ENCODE results near the gene MED22.

MED22 gene

DNA sequence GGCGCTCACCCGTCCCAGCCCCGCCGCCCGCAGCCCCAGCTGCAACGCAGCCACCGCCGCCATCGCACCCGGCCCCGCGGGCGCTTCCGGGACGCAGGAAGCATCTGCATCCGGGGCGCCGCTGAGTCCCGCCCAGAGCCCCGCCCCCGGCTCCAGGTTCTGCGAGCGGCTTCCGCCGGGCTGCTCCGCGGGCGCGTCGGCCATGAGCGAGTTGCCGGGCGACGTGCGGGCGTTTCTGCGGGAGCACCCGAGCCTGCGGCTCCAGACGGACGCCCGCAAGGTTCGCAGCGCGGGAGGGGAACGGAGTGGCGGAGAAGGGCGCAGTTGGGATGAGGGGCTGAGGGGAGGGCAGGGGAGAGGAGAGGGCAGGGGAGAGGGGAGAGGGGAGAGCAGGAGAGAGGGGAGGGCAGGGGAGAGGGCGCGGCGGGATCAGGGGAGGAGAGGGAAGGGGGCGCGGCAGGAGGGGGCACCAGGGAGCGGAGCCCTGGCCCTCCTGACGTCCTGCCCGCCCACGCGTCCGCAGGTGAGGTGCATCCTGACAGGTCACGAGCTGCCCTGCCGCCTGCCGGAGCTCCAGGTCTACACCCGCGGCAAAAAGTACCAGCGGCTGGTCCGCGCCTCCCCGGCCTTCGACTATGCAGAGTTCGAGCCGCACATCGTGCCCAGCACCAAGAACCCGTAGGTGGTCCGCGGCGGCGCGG, 8.6 kb upstream of the MED22 start, which contains the start of the genes SURF1 and SURF2:
Gene SURF1 (minus strand): TSS at position 97 of the 701 bp plus-strand sequence. CDS start 34 bp downstream, at position 63.
Gene SURF2 (plus strand): TSS at position 160 of the 701 bp plus-strand sequence. CDS start 43 bp downstream, at position 203.
- DNase-seq = peak; percentile 70

DNA sequence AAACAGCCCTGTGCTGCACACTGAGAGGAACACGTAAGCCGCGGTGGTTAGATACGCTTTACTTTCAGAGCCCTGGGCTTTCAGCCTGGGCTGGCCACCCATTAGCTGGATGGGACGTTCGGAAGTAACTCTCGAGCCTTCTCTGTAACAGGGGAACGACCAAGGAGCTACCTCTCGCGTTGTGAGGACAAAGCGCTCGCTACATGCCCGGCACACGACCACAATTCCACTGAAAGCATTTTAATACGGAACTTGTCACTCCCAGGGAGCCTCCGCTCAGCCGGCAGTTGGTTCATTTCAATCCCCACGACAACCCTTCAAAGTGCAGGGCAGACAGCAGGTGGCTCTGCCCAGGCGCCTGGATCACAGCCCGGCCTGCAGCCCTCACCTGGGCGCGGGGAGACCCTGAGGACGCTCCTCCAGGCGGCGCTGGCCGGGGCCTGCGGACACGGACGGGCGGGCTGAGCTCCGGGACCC, 8.0 kb upstream of the MED22 start:
- DNase-seq = no peak

DNA sequence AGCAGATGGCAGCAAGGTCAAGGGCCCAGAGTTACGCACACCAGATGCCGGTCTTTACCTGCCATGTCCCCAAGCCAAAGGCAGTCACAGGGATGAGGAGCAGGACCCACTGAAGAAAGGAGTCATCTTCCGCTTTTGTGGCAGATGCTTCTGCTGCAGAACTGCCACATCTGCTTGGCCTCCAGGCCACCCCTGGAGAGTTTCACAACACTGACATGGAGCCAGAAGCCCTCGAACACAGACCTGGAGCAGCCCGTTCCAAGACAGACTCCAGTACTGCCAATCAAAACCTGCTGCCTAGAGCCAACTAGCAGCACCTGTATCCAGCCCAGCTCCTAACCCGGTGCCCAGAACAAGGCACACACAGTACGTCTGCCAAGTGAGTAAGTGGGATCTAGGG, 6.8 kb upstream of the MED22 start:
- DNase-seq = no peak

DNA sequence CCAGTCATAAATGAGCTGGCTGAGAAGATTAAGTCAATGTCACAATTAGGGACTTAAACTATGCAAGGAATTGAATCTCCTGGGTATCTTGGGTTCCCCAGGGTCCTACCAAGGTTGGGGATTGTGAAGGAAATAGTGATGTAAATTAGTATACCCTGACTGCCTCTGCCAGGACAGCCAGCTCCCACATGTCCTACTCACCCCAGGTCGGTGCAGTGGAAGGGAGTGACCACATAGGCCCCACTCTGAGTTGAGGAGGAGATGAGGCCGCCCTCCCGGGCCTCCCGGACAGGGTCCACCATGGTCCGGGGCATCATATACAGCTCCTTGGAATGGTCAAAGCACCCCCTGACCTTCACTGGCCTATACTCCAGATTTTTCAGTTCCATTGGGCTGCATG, 5.6 kb upstream of the MED22 start:
- no peak for DNase-seq

DNA sequence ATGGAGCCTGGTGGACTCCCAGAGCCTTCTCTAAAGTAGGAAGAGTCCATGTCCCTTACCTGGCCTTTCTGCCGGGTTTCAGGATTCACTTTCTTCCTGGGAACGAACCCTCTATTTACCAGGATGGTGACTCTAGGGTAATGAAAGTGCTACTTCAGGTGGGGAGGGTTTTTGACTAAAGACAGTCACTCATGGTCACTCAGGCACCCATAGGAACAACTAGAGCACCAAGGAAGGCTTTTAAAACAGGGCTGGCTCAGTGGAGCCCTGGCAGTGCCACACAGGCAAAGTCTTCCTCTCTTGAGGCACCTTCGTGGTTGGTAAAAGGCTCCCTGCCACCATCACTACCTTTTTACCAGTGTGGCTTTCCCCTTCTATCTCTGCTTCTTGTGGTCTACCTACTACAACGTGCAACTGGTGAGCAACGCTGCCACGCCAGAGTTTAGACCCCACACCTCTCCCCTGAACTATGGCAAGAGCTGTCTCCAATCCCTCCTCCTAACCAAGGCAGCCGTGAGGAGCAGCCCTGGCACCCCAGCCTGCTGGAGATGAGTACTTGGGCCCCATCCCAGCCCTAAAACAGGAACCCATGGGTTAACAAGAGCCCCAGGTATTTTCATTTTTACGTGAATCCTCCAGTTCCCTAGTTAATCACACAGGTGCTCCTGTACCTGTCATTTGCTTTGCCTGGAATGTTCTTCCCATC, 4.9 kb upstream of the MED22 start:
- DNase-seq = no peak

DNA sequence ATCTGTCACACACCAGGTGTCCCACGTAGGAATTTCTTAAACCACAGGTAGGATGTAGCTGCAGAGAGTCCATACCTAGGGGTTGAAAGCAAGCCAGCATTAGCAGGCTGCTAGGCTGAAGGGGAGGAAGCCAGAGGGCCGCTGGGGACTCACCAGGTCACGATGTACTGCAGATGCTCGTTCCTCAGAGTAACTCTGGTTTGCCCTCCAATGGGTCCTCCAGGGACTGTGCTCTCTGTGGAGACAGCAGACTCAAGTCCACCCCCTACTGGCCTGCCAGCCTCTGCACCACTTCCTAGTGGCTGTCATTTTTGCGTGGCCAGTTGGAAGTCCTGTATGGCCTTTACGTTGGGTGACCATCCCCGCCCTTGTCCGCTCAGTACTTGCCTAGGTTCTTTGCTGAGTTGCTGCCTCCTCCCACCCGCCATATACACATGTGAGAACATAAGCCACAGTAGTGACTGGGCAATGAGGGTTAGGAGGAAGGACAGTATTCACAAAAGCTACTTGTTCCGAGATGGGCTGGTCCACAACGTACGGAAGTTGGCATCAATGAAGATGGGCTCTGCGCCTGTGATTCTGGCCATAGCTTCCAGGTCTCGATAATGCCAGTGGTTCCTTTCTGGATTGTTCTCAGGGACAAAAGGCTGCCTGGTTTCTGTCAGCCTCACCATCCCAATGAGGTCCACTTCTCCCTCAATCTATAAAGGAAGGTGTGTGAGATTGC, 4.1 kb upstream of the MED22 start:
- no peak for DNase-seq

DNA sequence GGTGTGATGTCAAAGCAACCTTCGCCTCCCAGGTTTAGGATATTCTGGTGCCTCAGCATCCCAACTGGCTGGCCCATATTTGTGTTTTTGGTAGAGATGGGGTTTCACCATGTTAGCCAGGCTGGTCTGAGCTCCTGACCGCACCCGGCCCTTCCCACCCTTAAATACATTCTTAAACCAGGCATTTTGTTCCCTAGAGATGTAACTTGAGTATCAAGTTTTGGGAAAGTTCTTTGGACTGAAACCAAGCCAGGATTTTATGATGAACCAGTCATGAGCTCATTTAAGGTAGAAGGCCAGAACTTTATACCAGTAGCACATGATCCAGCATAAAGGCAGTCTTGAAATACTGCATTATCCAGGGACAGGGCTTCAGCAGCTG, 3.6 kb upstream of the MED22 start:
- no peak for DNase-seq

DNA sequence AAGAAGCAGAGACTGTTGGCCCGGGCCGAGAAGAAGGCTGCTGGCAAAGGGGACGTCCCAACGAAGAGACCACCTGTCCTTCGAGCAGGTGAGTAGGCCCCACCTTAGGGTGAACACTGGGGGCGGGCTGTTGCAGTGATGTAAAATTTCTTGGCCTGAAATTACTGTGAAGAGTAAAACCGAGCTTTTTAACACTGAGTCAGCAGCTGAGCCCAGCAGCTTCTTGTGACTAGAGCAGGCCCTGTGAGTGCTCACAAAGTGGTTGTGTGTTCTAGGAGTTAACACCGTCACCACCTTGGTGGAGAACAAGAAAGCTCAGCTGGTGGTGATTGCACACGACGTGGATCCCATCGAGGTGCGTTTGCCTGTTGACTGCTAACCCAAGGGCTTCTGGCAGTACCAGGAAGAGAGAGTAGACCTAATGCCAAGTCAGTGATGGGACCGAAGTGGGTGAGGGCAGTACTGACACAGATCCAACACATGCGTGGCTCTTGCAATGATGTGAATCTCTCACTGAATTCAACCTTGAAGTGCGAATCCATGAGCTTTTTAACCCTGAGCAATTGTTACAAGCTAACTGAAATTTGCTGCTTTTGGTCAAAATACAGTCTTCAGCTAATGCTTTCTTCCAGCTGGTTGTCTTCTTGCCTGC, 2.2 kb upstream of the MED22 start:
- no peak for DNase-seq

DNA sequence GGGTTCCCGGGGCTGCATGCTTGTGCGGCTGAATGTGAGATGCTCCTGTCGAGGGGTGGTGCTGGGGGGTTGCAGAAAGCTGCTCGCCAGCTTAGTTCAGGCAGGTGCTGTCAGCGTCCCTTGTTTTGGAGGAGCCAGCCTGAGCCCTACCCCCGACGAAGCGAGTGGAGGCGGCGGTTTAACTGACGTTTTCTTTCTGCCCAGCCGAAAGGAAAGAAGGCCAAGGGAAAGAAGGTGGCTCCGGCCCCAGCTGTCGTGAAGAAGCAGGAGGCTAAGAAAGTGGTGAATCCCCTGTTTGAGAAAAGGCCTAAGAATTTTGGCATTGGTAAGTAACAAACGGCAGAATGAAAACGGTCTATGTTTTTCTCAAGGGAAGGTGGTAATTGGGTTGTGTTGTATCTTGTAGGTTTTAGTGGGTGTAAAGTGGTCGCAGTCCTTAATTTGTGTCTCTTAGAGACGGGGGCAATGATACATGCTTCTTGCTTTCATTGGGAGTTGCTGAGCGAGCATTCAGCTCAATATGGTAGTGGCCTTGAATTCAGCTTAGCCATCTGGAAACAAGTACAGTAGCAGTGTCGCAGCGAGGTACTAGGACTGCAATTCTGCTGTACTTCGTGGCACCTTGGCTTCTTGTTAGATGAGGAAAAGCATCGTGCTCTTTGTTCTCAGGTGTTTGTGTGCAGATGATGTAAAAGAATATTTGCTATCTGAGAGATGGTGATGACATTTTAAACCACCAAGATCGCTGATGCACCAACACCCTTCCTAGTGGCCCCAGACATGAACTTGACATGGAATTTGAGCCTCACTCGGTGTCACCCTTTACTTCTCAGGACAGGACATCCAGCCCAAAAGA, 1.0 kb upstream of the MED22 start:
- no peak for DNase-seq

DNA sequence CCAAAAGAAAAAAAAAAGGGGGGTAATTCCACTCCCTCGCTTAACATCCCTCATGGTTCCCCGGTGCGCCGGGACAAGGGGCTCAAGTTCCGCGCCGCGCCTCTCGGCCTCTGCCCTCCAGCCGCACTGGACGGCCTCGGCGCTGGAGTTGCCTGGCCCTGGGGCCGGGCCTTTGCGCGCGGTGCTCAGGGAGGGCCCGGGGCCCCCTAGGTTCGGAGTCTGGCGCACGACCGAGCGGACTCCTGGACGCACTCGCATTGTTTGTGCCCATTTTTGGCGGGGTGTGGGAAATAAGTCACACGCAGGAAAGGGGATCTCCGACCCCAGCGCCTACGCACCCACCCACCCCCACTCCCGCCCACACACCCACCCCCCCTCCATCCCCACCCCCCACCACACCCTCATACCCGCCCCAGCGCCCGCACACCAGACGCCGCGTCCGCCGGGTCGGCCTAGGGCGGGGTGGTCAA, 381 bp downstream of the MED22 start:
- peak; percentile 79 for DNase-seq

DNA sequence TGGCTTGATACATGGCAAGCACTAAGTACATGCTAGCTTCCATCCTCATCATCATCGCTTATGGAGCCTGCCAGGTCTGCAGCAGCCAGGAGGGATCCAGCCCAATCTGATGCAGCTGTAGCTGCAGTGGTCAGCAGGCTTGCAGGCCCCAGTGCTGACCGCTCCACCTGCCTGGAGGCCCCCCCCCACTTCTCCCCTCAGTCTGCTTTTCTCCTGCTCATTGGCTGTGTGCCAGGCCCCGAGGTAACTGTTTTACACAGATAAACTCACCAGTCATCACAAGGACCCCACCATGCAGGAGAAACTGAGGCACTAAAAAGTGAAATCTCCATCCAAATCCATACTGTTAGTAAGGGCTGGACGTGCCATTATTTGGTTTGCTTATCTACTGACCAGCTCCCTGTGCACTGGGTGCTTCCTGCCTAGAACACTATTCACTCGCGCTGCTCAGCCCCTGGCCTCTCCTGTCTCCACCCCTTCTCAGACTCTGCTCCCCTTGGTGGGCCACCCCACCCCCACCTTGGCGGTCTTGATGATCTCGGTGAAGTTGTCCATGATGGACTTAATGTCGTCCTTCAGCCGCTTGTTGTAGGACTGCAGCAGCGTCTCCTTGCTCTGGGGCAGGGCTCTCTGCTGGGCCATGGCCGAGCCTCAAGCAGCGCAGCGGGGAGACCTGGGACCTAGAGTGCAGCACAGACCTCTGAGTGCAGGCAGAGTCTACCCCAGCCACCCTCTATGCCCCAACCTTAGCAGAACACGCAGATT, 1.7 kb downstream of the MED22 start:
- no peak for DNase-seq

DNA sequence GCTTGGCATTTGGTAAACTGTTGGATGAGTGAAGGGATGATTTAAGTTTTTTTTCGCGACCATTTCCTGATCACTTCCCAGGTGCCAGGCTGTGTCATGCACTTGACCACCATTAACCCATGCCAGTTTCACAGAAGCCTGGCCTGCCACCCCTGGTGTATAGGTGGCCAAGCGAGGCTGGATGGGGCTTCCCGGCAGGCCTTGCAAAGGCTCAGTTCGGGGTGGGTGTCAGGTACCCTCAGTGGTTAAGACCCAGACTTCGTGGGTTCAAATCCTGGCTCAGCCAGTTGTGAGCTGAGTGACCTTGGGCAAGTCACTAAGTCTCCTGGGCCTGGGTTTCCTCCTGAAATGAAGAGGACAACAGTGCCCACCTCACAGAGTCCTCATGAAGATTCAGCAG, 2.3 kb downstream of the MED22 start:
- DNase-seq = no peak

DNA sequence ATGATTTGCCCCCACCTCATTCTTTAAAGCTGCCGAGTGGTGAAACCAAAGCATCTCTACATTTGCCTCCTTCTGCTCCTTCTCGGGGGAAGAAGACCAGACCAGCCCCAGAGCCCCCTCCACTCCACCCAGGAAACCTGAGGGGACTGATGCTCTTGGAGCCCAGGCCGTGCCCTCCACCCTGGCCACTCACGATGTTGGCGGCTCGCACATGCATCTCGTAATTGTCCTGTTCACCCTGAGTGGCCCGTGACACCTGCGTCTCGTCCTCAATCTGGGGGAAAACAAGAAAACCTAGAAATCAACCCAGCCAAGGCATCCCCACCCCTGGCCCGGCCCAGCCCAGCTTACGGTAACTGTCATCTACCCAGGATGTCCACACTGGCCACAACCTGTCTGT, 3.0 kb downstream of the MED22 start:
- DNase-seq = no peak

DNA sequence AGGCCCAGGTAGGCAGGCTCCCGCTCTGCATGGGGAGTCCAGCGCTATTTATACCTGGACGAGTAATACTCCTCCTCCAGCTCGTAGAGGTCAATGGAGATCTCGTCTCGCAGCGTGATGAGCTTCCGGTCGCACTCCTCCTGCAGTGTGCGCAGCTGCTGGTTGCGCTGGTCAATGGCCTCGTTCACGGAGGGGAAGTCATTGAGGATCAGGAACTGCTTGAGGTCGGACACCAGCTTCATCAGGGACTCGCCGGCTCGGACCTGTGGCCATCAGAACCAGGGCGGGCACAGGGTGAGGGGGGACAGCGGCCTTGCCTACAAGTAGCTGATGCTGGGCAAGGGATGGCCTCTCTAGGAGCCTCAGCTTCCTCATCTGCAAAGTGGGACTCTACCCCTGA, 3.9 kb downstream of the MED22 start:
- DNase-seq = no peak

DNA sequence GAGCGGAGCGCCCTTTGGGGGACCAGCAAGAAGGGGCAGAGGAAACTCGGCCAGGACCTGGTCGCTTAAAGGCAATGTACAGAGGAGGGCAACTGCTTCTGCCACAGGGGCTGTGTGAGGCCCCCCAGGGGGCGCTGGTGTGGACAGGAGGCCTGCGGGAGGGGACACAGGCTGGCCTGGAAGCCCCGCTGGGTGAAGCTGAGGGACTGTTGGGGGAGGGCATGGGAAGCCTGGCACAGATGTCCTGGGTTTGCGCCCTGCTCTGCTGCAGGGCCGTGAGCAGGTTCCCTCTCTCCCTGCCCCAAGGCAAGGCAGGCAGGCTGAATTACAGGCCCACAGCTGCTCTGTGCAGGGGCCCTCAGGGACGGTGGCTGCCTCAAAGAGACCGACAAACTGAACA, 5.4 kb downstream of the MED22 start:
- DNase-seq = no peak

DNA sequence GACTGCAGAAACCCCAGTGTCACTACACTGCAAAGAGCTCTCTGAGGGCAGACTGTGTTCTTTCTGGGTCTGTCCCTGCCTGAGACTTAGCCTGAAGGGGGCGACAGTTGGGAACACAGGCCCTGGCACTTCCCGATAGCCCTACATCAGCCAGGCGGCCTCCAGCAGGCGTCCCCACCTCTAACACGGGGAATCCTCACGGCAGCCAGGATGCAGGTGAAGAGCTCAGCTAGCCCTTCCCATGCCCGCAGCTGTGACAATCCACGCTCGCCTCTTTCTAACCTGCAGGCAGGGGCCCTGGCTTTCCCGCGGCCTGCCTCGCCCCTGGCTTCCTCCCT, 5.9 kb downstream of the MED22 start:
- no peak for DNase-seq

DNA sequence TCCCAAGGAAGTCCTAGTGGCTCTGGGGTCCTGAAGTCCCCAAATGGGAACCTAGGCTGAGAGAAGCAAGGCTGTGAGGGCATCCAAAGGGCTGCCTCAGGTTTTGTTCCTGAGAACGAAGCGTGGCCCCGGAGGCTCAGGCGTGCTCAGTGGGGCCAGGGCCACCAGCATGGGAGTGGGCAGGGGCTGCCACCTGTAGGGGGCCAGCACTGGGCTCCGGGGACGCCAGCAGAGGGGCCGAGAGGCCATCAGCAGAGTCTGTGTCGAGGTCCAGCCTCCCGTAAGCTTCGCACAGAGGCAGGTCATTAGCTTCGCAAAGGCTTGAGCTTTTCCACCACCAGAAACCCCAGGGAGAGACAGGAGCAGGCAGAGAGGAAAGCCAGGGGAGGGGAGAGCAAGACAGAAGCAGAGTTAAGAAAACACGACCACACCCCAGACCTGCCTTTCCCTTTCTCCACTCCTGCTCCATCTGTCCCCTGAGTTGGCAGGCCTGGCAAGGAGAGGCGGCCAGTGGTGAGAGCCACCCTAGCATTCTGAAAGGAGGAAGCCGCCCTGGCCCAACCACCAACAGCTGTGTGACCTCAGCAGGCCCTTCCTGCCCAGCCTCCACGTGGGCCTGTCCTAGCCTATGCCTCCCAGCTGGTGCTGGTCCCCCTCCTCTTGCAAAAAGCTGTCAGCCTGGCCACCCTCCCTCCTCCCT, 6.4 kb downstream of the MED22 start:
- no peak for DNase-seq

DNA sequence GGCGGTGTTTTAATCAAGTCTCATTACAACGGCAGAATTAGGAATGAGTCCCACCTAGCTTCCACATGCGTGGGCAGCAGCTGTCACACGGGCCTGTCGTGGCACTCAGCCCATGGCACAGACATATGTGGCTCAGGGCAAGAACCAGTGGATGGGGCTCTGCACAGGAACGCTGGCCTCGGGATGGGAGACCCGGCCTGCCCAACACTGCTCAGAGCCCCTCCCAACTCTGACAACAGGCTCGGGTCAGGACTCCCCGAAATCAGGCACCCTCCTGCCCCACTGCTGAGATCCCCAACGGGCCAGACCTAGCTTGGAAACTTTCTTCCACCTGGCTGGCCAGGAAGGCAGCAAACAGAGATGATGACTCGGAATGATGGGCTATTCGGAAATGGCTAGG, 7.0 kb downstream of the MED22 start:
- DNase-seq = no peak

DNA sequence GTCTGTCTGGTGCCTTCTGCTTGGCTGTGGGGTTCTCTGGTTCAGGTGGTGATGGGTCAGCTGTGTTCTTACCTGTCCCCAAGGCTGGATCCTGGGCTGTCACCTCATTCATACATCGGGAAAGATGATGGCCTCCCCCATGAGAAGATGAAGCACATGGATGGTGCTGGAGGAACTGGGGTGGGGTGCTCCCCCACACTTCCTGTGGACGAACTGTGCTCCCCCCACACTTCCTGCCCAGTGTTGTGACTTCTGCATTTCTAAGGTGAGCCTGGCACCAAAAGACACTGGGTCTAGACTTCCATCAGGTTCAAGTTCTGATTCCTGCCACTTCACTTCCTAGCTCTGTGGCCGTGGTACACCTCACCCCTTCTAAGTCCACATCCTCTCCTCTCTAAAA, 7.7 kb downstream of the MED22 start:
- no peak for DNase-seq

DNA sequence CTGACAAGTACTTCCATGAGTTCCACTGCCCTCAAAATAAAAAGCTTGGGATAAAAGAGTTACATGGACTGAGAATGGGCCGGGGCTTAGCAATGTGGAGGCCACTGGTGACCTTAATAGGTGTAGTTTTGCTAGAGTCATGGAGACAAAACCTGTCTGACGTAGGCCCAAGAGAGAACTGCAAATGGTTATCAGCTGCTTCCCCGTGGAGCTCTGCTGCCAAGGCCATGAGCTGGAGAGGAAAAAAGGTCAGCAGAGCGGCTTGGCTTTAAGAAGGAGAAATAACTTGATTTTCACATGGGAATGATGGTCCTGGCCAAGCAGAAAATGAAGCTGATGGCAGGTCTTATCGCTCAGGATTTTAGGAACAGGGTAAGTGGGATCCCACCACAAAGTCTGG, 8.3 kb downstream of the MED22 start:
- DNase-seq = no peak
